Cardiac fibroblast (primary cell): Measurements from ENCODE around the gene BTG3.

Experiments used
- DNase-seq, 2 donors: peaks; one replicate each; pipeline versions ENCODE4 v3.0.0 to v3.0.0-alpha.2; 2010; ENCODE audit warnings: low read depth in 2 of 2
- H3K4me3 ChIP-seq, 2 donors: replicated peaks in 1 of 2; 1 replicate in 1 of 2; 2 replicates in 1 of 2; pipeline ENCODE4 v1.5.1; 2011; ENCODE audit warnings: low read depth in 2 of 2, low read length in 2 of 2, mild to moderate bottlenecking in 2 of 2, moderate library complexity in 1 of 2
- CTCF ChIP-seq: IDR thresholded peaks from one replicate; pipeline ENCODE4 v1.5.1; 2011; ENCODE audit warnings: low read depth, mild to moderate bottlenecking, low read length, inconsistent platforms

Gene BTG3

GRCh38 chr21:17612565-17613241, at the start of gene BTG3:
Gene BTG3, minus strand, starts transcription at chr21:17612901. Its CDS starts 3,757 bp downstream, at chr21:17609144.
- peak within 1 kb of the TSS; percentile 76 to 87 for H3K4me3 ChIP-seq

GRCh38 chr21:17660862-17661261, 48.2 kb upstream of the BTG3 start:
- no peak for TF ChIP-seq CTCF
- no peak overlapping the region for H3K4me3 ChIP-seq
- no peak for DNase-seq

More at GRCh38 chr21:17612565-17613241, at the start of gene BTG3:
- peak; percentile 73 to 88 for DNase-seq
- no peak for TF ChIP-seq CTCF

GRCh38 chr21:17660452-17660851, 47.8 kb upstream of the BTG3 start:
- no peak overlapping the region for H3K4me3 ChIP-seq
- no peak for TF ChIP-seq CTCF
- DNase-seq, result peak in 1 of 2 donors; percentile 0

- TF ChIP-seq CTCF, result no peak
- no peak overlapping the region for H3K4me3 ChIP-seq
- DNase-seq, result no peak
These were observed 46.2 kb upstream of the BTG3 start for GRCh38 chr21:17658931-17659330.

GRCh38 chr21:17651526-17651925, 38.8 kb upstream of the BTG3 start:
- no peak for TF ChIP-seq CTCF
- H3K4me3 ChIP-seq, result no peak overlapping the region
- DNase-seq, result no peak

GRCh38 chr21:17650292-17650691, 37.6 kb upstream of the BTG3 start:
- TF ChIP-seq CTCF, result no peak

GRCh38 chr21:17646790-17647189, 34.1 kb upstream of the BTG3 start:
- no peak for TF ChIP-seq CTCF
- DNase-seq, result no peak

More at GRCh38 chr21:17650292-17650691, 37.6 kb upstream of the BTG3 start:
- no peak overlapping the region for H3K4me3 ChIP-seq
- DNase-seq, result no peak

More at GRCh38 chr21:17646790-17647189, 34.1 kb upstream of the BTG3 start:
- H3K4me3 ChIP-seq, result no peak overlapping the region
